Colon (tissue), 2 donors: ENCODE measurements around the gene BTLA.
A peak's percentile ranks its signal among the peaks of the same experiment; 100 is the strongest.
"Not testable (repeated sequence)": the region's sequence is repeated elsewhere in the genome, so short reads cannot be mapped to it uniquely, and the experiment has no call there.

Source experiments
- FAIRE-seq: peaks from 2 replicates; lab custom pipeline; 2012; peaks lifted over from hg19 to GRCh38; lab: Jason Lieb, UNC
- donor health status: control.
- donor health status: control.

Gene BTLA, protein sequence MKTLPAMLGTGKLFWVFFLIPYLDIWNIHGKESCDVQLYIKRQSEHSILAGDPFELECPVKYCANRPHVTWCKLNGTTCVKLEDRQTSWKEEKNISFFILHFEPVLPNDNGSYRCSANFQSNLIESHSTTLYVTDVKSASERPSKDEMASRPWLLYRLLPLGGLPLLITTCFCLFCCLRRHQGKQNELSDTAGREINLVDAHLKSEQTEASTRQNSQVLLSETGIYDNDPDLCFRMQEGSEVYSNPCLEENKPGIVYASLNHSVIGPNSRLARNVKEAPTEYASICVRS

GRCh38 chr3:112498914-112499711 is at the start of gene BTLA:
BTLA (minus strand) TSS chr3:112499472; CDS start chr3:112499358, 114 bp downstream.
- no peak for FAIRE-seq

- FAIRE-seq: no peak
Observed at GRCh38 chr3:112546216-112546759, 47.0 kb upstream of the BTLA start.

- FAIRE-seq: no peak
Observed at GRCh38 chr3:112539825-112540650, 40.8 kb upstream of the BTLA start.

GRCh38 chr3:112531358-112531781 is 32.1 kb upstream of the BTLA start:
- FAIRE-seq: peak; percentile 78

GRCh38 chr3:112530573-112530972 is 31.3 kb upstream of the BTLA start:
- no peak for FAIRE-seq

GRCh38 chr3:112524127-112524526 is 24.9 kb upstream of the BTLA start:
- FAIRE-seq: not testable (repeated sequence)

DNA sequence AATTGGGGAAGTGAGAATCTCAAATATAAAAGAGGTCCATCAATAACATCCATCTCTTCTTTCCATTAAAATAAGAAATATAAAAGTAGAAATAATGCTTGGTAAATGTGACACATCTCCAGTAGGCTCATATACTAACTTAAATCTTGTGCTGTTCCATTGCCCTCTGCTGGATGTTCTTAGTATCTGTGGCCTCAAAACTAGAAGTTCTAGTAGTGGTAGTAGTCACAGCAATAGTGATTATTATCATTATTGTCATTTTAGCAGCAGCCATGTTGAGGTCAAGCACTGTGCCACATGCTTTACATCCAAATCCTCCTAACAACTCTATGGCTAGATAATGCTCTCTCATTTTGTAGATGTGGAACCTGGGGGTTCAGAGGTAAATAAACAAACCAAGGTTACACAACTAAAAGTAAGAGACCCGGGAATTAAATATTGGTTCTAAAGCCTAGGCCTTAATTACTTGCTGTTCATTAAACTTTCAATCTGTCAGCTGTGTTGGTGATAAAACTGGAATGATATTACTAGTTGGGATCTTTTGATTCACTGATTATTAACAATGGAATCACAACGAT is 20.2 kb upstream of the BTLA start:
- FAIRE-seq: peak; percentile 66

DNA sequence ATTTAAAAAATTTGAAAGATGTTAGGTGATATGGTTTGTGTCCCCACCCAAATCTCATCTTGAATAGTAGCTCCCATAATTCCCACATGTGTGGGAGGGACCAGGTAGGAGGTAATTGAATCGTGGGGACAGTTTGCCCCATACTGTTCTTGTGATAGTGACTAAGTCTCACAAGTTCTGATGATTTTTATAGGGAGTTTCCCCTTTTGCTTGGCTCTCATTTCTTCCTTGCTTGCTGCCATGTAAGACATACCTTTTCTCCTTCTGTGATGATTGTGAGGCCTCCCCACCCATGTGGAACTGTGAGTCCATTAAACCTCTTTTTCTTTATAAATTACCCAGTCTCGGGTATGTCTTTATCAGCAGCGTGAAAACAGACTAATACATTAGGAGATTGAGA is 19.7 kb upstream of the BTLA start:
- FAIRE-seq: not testable (repeated sequence)

DNA sequence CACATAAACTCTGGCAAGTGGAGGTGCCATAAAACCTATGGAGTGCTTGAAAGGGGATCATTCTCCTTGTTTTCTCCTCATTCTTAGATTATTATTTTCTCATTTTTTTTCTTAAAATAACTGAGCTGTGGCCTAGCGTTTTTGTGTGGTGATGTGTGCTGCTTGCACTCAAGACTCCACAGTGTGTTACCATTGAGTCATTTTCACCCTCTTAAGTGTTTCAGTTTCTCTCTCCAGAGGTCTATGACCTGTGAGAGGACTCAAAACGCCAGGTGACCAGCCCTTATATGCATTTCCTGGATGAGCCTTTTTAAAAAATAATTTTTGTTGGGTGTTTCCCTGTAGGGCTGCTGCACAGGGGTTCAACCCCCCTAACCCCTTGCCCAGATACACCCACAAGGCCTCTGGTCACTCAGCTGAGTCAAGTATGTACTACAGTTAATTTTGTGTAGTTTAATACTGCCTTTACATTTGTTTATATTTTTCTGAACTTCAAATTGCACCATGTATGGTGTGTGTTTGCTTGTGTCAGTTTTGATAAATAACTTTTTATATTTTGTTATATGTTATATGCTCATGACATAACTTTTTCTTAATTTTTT is 15.4 kb upstream of the BTLA start:
- no peak for FAIRE-seq

DNA sequence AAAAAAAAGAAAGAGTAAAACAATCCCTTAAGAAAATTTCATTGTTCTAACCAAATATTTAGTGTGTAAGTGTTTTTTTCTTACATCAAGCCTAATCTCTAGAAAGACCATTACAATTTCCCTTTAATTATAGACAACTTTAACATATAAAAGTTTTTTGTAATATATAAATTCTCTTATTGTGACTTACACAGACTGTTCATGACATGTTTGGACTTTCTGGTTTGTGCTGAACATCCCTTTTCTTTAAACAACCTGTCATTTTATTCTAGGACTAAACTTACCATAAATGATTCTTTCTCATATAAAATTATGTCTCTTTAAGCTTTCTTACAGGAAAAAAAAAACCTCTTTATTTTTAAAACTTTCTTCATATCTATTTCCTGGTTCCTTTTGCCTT is 13.0 kb upstream of the BTLA start:
- FAIRE-seq: peak; percentile 64

DNA sequence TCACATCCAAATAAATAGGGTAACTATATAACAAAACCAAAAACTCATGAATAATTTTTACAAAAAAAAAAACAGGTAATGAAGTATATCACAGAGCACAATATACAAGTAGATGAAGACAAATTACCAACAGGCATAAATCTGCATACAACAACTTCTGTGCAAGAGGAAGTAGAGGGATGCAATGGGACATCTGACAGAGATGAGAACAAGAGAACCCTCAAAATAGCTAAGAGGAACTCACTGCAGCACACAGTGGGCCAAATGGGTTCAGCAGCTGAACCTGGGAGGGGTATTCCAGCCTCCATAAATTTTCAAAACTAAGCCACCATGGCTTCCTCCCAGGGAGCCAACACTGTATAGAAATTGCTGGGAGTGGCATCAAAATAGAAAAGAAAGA is 9.6 kb upstream of the BTLA start:
- peak; percentile 5 for FAIRE-seq

GRCh38 chr3:112508261-112508660 is 9.0 kb upstream of the BTLA start:
- FAIRE-seq: no peak

- no peak for FAIRE-seq
Observed at GRCh38 chr3:112505907-112506306, 6.6 kb upstream of the BTLA start.

GRCh38 chr3:112504123-112504522 is 4.9 kb upstream of the BTLA start:
- FAIRE-seq: no peak

DNA sequence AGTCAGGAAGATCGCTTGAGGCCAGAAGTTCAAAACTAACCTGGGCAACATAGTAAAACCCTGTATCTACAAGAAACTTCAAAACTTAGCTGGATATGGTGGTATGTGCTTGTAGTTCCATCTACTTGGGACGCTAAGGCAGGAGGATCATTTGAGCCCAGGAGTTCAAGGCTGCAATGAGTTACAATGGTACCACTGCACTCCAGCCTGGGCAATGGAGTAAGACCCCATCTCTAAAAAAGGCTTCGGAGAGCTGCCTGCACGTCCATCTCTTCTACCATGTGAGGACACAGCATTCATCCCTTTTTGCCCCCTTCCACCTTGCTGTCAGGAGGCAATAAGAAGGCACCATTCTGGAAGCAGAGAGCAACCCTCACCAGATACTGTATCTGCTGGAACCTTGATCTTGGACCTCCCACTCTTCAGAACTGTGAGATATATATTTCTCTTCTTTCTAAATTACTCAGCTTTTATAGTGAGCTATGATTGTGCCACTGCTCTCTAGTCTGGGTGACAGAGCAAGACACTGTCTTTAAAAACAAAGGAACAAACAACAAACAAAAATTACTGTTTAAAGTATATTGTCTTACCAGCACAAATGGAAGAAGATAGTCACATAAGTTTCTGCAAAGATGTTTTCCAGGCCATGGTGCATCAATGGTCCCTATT is 4.2 kb upstream of the BTLA start:
- FAIRE-seq: no peak

DNA sequence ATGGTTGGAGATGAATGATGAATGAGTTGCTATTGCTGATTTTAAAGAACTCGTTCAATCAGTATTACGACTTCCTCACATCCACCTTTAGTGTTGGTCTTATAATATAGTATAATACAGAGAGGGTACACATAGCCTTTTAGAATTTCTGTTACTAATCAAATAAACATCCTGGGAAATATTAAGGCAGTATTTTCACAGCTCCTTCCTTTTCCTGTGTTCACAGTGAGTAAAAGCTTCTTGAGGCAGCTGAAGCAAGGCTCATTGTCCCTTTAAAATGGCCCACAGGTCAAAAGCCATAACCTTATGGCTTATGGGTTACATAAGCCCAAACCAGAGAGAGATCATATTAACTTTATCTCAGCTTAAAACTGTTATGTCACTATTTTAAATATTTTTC is 1.3 kb upstream of the BTLA start:
- no peak for FAIRE-seq

GRCh38 chr3:112497897-112498548 is 1.2 kb downstream of the BTLA start:
- no peak for FAIRE-seq

DNA sequence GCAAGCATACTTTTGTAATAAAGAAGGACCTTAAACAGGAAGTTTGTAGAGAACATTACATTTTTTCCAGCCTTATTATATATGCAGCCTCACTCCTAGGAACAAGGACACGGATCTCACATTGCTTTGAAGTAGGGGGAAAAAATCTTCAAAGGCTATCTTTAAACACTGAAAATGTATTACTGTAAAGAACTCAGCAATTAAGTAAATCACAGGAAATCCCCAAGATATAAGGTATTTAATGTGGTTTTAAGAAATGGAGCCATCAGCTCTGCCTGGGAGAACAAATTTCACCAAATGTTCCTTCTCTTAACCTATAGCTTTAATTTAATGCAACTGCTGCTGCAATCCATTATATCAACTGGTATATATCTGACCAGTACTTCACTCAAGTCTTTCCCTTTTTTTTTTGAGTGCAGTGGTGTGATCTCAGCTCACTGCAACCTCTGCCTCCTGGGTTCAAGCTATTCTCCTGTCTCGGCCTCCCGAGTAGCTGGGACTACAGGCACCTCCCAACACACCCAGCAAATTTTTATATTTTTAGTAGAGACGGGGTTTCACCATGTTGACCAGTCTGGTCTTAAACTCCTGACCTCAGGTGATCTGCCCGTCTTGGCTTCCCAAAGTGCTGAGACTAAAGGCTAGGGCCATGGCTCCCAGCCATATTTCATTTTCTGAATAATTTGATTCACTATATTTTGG is 2.8 kb downstream of the BTLA start:
- no peak for FAIRE-seq

DNA sequence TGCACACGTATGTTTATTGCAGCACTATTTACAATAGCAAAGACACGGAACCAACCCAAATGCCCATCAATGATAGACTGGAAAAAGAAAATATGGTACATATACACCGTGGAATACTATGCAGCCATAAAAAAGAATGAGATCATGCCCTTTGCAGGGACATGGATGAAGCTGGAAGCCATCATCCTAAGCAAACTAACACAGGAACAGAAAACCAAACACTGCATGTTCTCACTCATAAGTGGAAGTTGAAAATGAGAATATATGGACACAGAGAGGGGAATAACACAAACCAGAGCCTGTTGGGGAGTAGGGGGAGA is 4.9 kb downstream of the BTLA start:
- not testable (repeated sequence) for FAIRE-seq

DNA sequence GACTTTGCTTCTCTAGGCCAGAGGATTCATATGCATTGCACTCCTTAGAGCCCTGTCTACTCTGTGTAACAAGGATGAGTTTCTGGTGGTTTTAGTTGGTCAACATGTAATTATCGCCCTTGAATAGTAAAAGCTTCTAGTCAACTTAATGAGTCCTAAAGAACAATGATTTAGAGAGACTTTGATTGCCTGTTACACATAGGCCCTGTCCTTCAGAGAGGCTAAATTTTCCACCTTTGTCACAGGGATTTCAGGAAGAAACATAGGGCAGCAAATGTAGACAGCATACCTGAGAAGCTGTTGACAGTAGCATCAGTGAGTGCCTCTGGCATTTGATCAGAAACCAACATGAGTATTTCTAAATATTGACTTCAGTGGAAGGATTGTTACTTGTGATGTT is 7.1 kb downstream of the BTLA start:
- FAIRE-seq: no peak
